ENCODE data around the gene GPBAR1.

GPBAR1 gene

GRCh38 chr2:218233543-218233942 is 27.3 kb upstream of the GPBAR1 start:
- no peak for DNase-seq (ENCODE audit: low read depth, low spot score)
- Histone ChIP-seq H3K9ac (ENCODE audit: insufficient read length) (no peak overlapping the region), H3K36me3 (ENCODE audit: insufficient read depth, low read length) (peaks cover 85% of the 10 kb centered on the region), H3K27ac (no peak overlapping the region), H3K4me3 (no peak overlapping the region), H3K9me3 (ENCODE audit: low read depth, low read length) (no peaks in the 10 kb centered on the region)
- TF ChIP-seq EZH2 (IDR thresholded peaks at IDR 0.05): no peak
- TF ChIP-seq POLR2AphosphoS5 (IDR thresholded peaks at IDR 0.05; ENCODE audit: borderline replicate concordance, low read depth, low read length): no peak
- TF ChIP-seq FOXP2 (optimal IDR thresholded peaks at IDR 0.05; ENCODE audit: control extremely low read depth, extremely low read length, insufficient read depth): no peak

GRCh38 chr2:218234521-218234920 is 26.3 kb upstream of the GPBAR1 start:
- no peak for DNase-seq (ENCODE audit: low read depth, low spot score)
- Histone ChIP-seq H3K9ac (ENCODE audit: insufficient read length) (no peak overlapping the region), H3K36me3 (ENCODE audit: insufficient read depth, low read length) (peaks cover 86% of the 10 kb centered on the region), H3K9me3 (ENCODE audit: low read depth, low read length) (no peaks in the 10 kb centered on the region), H3K27ac (no peak overlapping the region), H3K4me3 (no peak overlapping the region)
- TF ChIP-seq EZH2 (IDR thresholded peaks at IDR 0.05) (no peak), POLR2AphosphoS5 (IDR thresholded peaks at IDR 0.05; ENCODE audit: borderline replicate concordance, low read depth, low read length) (no peak), FOXP2 (optimal IDR thresholded peaks at IDR 0.05; ENCODE audit: control extremely low read depth, extremely low read length, insufficient read depth) (no peak)

- H3K27ac ChIP-seq: no peak overlapping the region
- no peak overlapping the region for H3K4me3 ChIP-seq
- H3K9me3 ChIP-seq (ENCODE audit: low read depth, low read length): no peaks in the 10 kb centered on the region
- no peak for DNase-seq (ENCODE audit: low read depth, low spot score)
- H3K36me3 ChIP-seq (ENCODE audit: insufficient read depth, low read length): peaks cover 85% of the 10 kb centered on the region
- TF ChIP-seq EZH2 (IDR thresholded peaks at IDR 0.05): no peak
- TF ChIP-seq FOXP2 (optimal IDR thresholded peaks at IDR 0.05; ENCODE audit: control extremely low read depth, extremely low read length, insufficient read depth): no peak
- no peak for TF ChIP-seq POLR2AphosphoS5 (IDR thresholded peaks at IDR 0.05; ENCODE audit: borderline replicate concordance, low read depth, low read length)
- no peak overlapping the region for H3K9ac ChIP-seq (ENCODE audit: insufficient read length)
Measured at GRCh38 chr2:218235017-218235416, 25.8 kb upstream of the GPBAR1 start.

- no peak overlapping the region for H3K9ac ChIP-seq (ENCODE audit: insufficient read length)
- TF ChIP-seq EZH2 (IDR thresholded peaks at IDR 0.05): no peak
- no peak for TF ChIP-seq FOXP2 (optimal IDR thresholded peaks at IDR 0.05; ENCODE audit: control extremely low read depth, extremely low read length, insufficient read depth)
- no peak for TF ChIP-seq POLR2AphosphoS5 (IDR thresholded peaks at IDR 0.05; ENCODE audit: borderline replicate concordance, low read depth, low read length)
- H3K9me3 ChIP-seq (ENCODE audit: low read depth, low read length): no peaks in the 10 kb centered on the region
- peaks cover 79% of the 10 kb centered on the region for H3K36me3 ChIP-seq (ENCODE audit: insufficient read depth, low read length)
- H3K27ac ChIP-seq: no peak overlapping the region
- DNase-seq (ENCODE audit: low read depth, low spot score): no peak
- no peak overlapping the region for H3K4me3 ChIP-seq
Measured at GRCh38 chr2:218236829-218237228, 24.0 kb upstream of the GPBAR1 start.

- Histone ChIP-seq H3K36me3 (ENCODE audit: insufficient read depth, low read length) (peaks cover 80% of the 10 kb centered on the region), H3K9ac (ENCODE audit: insufficient read length) (no peak overlapping the region), H3K9me3 (ENCODE audit: low read depth, low read length) (no peaks in the 10 kb centered on the region), H3K27ac (no peak overlapping the region), H3K4me3 (no peak overlapping the region)
- no peak for TF ChIP-seq EZH2 (IDR thresholded peaks at IDR 0.05)
- no peak for TF ChIP-seq POLR2AphosphoS5 (IDR thresholded peaks at IDR 0.05; ENCODE audit: borderline replicate concordance, low read depth, low read length)
- TF ChIP-seq FOXP2 (optimal IDR thresholded peaks at IDR 0.05; ENCODE audit: control extremely low read depth, extremely low read length, insufficient read depth): no peak
- DNase-seq (ENCODE audit: low read depth, low spot score): no peak
Measured at GRCh38 chr2:218238887-218239286, 21.9 kb upstream of the GPBAR1 start.

- Histone ChIP-seq H3K27ac (no peak overlapping the region), H3K36me3 (ENCODE audit: insufficient read depth, low read length) (peaks cover 76% of the 10 kb centered on the region), H3K4me3 (no peak overlapping the region), H3K9me3 (ENCODE audit: low read depth, low read length) (no peaks in the 10 kb centered on the region), H3K9ac (ENCODE audit: insufficient read length) (no peak overlapping the region)
- no peak for TF ChIP-seq EZH2 (IDR thresholded peaks at IDR 0.05)
- no peak for TF ChIP-seq POLR2AphosphoS5 (IDR thresholded peaks at IDR 0.05; ENCODE audit: borderline replicate concordance, low read depth, low read length)
- TF ChIP-seq FOXP2 (optimal IDR thresholded peaks at IDR 0.05; ENCODE audit: control extremely low read depth, extremely low read length, insufficient read depth): no peak
- DNase-seq (ENCODE audit: low read depth, low spot score): no peak
Measured at GRCh38 chr2:218244204-218244603, 16.6 kb upstream of the GPBAR1 start.

- Histone ChIP-seq H3K9ac (ENCODE audit: insufficient read length) (no peak overlapping the region), H3K27ac (no peak overlapping the region), H3K4me3 (no peak overlapping the region), H3K36me3 (ENCODE audit: insufficient read depth, low read length) (peaks cover 77% of the 10 kb centered on the region), H3K9me3 (ENCODE audit: low read depth, low read length) (no peaks in the 10 kb centered on the region)
- no peak for DNase-seq (ENCODE audit: low read depth, low spot score)
- TF ChIP-seq POLR2AphosphoS5 (IDR thresholded peaks at IDR 0.05; ENCODE audit: borderline replicate concordance, low read depth, low read length): no peak
- TF ChIP-seq EZH2 (IDR thresholded peaks at IDR 0.05): no peak
- TF ChIP-seq FOXP2 (optimal IDR thresholded peaks at IDR 0.05; ENCODE audit: control extremely low read depth, extremely low read length, insufficient read depth): no peak
Measured at GRCh38 chr2:218244665-218245064, 16.1 kb upstream of the GPBAR1 start.

GRCh38 chr2:218245214-218245613 is 15.6 kb upstream of the GPBAR1 start:
- H3K9me3 ChIP-seq (ENCODE audit: low read depth, low read length): no peaks in the 10 kb centered on the region
- H3K36me3 ChIP-seq (ENCODE audit: insufficient read depth, low read length): peaks cover 77% of the 10 kb centered on the region
- DNase-seq (ENCODE audit: low read depth, low spot score): no peak
- H3K4me3 ChIP-seq: no peak overlapping the region
- TF ChIP-seq EZH2 (IDR thresholded peaks at IDR 0.05) (no peak), POLR2AphosphoS5 (IDR thresholded peaks at IDR 0.05; ENCODE audit: borderline replicate concordance, low read depth, low read length) (no peak), FOXP2 (optimal IDR thresholded peaks at IDR 0.05; ENCODE audit: control extremely low read depth, extremely low read length, insufficient read depth) (no peak)
- no peak overlapping the region for H3K9ac ChIP-seq (ENCODE audit: insufficient read length)
- no peak overlapping the region for H3K27ac ChIP-seq

- Histone ChIP-seq H3K9me3 (ENCODE audit: low read depth, low read length) (no peaks in the 10 kb centered on the region), H3K9ac (ENCODE audit: insufficient read length) (no peak overlapping the region), H3K4me3 (no peak overlapping the region), H3K36me3 (ENCODE audit: insufficient read depth, low read length) (peaks cover 89% of the 10 kb centered on the region), H3K27ac (no peak overlapping the region)
- no peak for DNase-seq (ENCODE audit: low read depth, low spot score)
- no peak for TF ChIP-seq POLR2AphosphoS5 (IDR thresholded peaks at IDR 0.05; ENCODE audit: borderline replicate concordance, low read depth, low read length)
- no peak for TF ChIP-seq EZH2 (IDR thresholded peaks at IDR 0.05)
- no peak for TF ChIP-seq FOXP2 (optimal IDR thresholded peaks at IDR 0.05; ENCODE audit: control extremely low read depth, extremely low read length, insufficient read depth)
Measured at GRCh38 chr2:218249691-218250090, 11.1 kb upstream of the GPBAR1 start.

Data from SK-N-MC (cell line).